Measurements from ENCODE around the gene MBLAC2.
A peak's percentile ranks its signal among the peaks of the same experiment; 100 is the strongest.

The MBLAC2 gene

DNA sequence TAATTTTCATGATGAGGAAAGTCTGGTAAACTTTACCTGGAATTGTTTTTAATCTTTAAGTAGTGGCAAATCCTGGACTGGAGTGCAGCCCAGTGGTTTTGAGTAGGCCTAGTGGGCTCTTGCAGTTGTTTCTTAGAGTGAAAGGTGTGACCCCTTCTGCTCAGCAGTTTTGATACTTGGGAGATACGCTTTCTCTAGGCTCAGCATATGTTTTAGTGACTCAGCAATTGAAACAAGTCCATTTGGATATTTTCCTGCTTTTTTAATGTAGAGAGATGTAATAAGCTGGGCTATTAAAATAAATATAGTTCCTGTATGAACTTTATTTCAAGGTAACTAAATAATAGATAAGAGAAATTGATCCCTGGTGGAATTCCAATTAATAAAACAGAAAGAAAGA, 6.1 kb upstream of the MBLAC2 start:
- H3K4me3 ChIP-seq (replicated peaks; ENCODE audit: low read depth, low read length) = no peak overlapping the region
- TF ChIP-seq CTCF (IDR thresholded peaks at IDR 0.05; ENCODE audit: low read depth, low read length, missing control alignments) = no peak
- no peak for DNase-seq (ENCODE audit: extremely low read depth, low read depth)

DNA sequence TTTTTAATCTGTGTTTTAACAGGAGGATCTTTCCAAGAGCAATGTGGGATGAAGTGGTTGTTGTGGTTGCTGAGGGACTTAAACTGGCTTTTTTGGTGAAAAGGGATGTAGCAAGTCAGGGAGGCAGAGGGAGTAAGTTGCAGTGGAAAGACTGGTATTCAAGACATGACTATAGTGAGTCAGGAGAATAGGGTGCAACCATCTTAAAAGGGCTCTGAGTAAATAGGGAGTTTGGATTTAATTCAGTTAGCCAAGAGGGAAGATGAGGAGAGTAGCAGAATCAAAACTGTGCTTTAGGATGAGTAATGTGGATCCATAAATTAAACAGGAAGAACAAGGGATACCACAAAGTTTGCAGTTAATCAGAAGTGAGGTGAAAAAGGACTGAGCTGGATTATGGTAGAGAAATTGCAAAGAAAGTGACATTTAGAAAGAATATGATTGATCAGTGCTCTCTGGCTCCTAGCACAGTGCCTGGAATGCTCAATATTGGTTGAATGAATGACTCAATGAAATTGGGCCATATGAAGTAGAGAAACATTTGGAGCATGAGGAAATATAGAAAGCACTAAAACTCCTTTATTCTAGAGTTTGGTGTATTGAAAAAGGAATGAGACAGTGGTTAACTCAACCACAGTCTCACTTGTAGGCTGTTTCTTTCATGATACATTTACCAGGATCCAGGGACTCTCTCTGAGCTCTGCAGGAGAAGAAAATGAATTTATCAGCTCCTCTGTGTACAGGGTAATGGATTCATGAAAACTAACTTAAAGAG, 5.2 kb upstream of the MBLAC2 start:
- DNase-seq (ENCODE audit: extremely low read depth, low read depth) = no peak
- no peak for TF ChIP-seq CTCF (IDR thresholded peaks at IDR 0.05; ENCODE audit: low read depth, low read length, missing control alignments)
- no peak overlapping the region for H3K4me3 ChIP-seq (replicated peaks; ENCODE audit: low read depth, low read length)

DNA sequence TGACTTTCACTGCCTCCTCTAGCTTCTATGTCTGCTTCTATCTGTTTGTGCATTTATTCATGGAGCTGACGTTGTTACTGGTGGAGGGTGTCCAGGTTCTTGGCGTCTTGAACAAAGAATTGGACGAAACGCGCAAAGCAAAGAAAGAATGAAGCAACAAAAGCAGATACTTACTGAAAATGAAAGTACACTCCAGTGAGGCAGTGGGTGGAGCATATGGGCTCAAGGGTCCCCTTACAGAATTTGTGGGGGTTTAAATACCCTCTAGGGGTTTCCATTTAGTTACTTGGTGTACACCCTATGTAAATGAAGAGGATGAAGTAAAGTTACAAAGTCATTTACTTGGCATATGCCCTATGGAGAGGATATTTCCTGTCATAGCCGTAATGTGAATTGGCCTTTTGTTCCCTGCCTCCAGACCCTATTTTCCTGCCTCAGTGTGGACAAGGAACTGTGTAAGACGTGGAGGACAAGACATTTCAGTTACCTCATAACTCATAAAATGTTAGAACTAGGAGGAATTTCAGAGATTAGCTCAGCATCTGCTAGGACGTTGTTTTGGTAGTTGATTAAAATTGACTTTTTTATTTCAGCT, 3.1 kb upstream of the MBLAC2 start:
- DNase-seq (ENCODE audit: extremely low read depth, low read depth) = no peak
- no peak overlapping the region for H3K4me3 ChIP-seq (replicated peaks; ENCODE audit: low read depth, low read length)
- no peak for TF ChIP-seq CTCF (IDR thresholded peaks at IDR 0.05; ENCODE audit: low read depth, low read length, missing control alignments)

DNA sequence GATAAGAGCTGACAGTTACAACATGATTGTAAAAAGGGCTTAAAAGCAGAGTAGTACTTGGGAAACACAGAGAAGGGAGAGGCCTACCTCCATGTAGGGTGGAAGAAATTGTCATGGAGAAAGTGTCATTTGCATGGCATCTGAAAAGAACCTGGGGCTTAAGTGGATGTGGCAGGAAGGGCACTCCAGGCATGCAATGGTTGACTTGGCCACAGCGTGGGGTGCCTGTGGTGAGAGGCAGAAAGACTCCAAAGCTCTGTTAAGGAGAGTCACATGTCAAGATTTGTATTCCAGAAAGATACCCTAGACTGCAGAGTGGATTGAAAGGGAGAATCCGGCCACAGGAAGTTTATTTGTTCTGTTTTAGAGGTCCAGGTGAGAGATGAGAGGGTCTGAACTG, 2.5 kb upstream of the MBLAC2 start:
- no peak for DNase-seq (ENCODE audit: extremely low read depth, low read depth)
- TF ChIP-seq CTCF (IDR thresholded peaks at IDR 0.05; ENCODE audit: low read depth, low read length, missing control alignments) = no peak
- peak overlapping the region; percentile 58 for H3K4me3 ChIP-seq (replicated peaks; ENCODE audit: low read depth, low read length)

DNA sequence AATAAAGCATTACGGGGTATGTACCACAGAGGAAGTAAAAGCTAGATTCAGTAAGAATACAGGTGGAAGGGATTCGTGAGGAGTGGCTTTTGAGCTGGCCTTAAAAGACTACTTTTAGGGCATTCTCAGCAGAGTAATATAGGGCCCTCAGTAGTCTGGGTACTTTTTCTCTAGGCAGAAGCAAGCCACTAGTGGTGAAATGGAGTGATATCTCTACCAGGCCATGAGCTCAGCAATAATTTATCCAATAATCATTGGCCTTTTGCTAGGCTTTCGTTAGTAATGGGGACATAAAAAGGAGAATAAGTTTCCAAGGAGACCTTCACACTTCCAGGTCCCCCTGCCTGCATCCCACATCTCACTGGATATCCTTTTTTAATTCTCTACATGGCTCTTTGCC, 1.8 kb upstream of the MBLAC2 start:
- no peak for DNase-seq (ENCODE audit: extremely low read depth, low read depth)
- TF ChIP-seq CTCF (IDR thresholded peaks at IDR 0.05; ENCODE audit: low read depth, low read length, missing control alignments) = no peak
- H3K4me3 ChIP-seq (replicated peaks; ENCODE audit: low read depth, low read length) = peak overlapping the region; percentile 58

GRCh38 chr5:90475436-90475980, 937 bp upstream of the MBLAC2 start:
- TF ChIP-seq CTCF (IDR thresholded peaks at IDR 0.05; ENCODE audit: low read depth, low read length, missing control alignments) = no peak
- peak overlapping the region; percentile 58 for H3K4me3 ChIP-seq (replicated peaks; ENCODE audit: low read depth, low read length)
- no peak for DNase-seq (ENCODE audit: extremely low read depth, low read depth)

Data from HFF-Myc (cell line).